ENCODE data around the gene BST1. TPM values are rescaled to one million over a fixed set of nuclear protein-coding genes. Genes with fewer than 3 reads are reported as not detected.
A peak's percentile ranks its signal among the peaks of the same experiment; 100 is the strongest.

Gene BST1
- total RNA-seq, 1 donor from 2014 or later = 5.2 TPM

DNA sequence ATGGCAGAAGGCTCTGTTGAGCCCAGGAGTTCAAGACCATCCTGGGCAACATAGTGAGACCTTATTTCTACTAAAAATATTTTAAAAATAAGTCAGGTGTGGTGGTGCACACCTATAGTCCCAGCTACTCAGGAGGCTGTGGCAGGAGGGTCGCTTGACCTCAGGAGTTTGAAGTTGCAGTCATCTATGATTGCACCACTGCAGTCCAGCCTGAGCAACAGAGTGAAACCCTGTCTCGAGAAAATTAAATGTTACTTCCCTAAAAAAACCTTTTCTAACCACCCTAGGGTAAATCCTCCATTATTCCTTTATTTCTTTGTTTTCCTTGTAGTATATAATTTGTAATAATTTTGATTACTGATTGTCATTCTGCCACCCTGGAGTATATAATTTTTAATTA is 13.3 kb upstream of the BST1 start:
- H3K27ac ChIP-seq (ENCODE audit: low read depth, low read length) = no peak overlapping the region
- no peaks in the 10 kb centered on the region for H3K4me1 ChIP-seq (ENCODE audit: control insufficient read depth in 3 of 3, insufficient read depth in 3 of 3, low read length in 3 of 3)
- H3K36me3 ChIP-seq (ENCODE audit: control insufficient read depth in 3 of 3, insufficient read depth in 3 of 3, low read length in 3 of 3) = peaks cover 2 to 11% (median 7%) of the 10 kb centered on the region in 3 donors
- H3K9ac ChIP-seq (ENCODE audit: low read depth in 1 of 3, low read length in 3 of 3) = no peak overlapping the region
- H3K9me3 ChIP-seq (ENCODE audit: control insufficient read depth in 3 of 3, low read length in 3 of 3) = no peaks in the 10 kb centered on the region
- H3K4me3 ChIP-seq (ENCODE audit: low read length in 3 of 3) = no peak overlapping the region
- no peaks in the 10 kb centered on the region for H3K27me3 ChIP-seq (ENCODE audit: control insufficient read depth in 3 of 3, insufficient read depth in 3 of 3, low read length in 3 of 3)

- Histone ChIP-seq H3K27ac (ENCODE audit: low read depth, low read length) (no peak overlapping the region), H3K9me3 (ENCODE audit: control insufficient read depth in 3 of 3, low read length in 3 of 3) (no peaks in the 10 kb centered on the region), H3K9ac (ENCODE audit: low read depth in 1 of 3, low read length in 3 of 3) (no peak overlapping the region), H3K36me3 (ENCODE audit: control insufficient read depth in 3 of 3, insufficient read depth in 3 of 3, low read length in 3 of 3) (peaks cover 2 to 8% (median 7%) of the 10 kb centered on the region in 3 donors), H3K4me3 (ENCODE audit: low read length in 3 of 3) (no peak overlapping the region), H3K4me1 (ENCODE audit: control insufficient read depth in 3 of 3, insufficient read depth in 3 of 3, low read length in 3 of 3) (no peaks in the 10 kb centered on the region), H3K27me3 (ENCODE audit: control insufficient read depth in 3 of 3, insufficient read depth in 3 of 3, low read length in 3 of 3) (no peaks in the 10 kb centered on the region)
These were observed 12.7 kb upstream of the BST1 start for GRCh38 chr4:15690020-15690809.

DNA sequence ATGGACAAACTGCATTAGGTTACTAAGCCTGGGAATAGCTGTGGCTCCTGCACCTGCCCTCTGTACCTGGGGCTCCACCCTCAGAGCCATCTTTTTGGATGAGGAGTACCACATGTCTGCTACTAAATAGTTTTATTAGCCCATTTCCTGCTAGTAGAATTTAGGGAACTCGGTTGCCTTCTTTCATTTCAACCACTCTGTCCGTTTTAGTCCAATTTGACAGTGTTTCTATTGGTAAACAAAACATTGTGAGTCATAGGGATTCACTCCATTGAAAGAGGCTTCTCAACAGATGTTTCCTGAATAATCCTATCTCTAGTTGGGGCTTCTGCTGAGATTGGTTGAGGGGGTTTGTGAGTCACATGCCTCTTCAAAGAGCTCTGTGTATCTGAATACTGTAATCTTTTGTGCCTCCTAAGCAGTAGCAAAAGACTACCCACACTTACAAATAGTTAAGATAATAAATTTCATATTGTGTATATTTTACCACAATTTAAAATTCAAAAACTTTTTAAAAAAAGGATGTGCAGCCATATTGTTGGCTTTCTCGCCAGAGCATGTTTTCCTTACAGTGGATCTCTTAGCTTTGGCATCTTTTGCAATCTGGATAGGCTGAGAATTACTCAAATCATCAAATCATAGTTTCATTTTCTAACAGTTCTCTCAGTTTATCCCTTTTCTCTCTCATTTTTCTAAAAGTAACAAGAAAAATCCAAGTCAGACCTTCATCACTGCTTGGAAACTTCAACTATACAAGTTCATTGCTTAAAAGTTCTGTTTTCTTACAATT is 11.3 kb upstream of the BST1 start:
- H3K9ac ChIP-seq (ENCODE audit: low read depth in 1 of 3, low read length in 3 of 3) = no peak overlapping the region
- H3K27me3 ChIP-seq (ENCODE audit: control insufficient read depth in 3 of 3, insufficient read depth in 3 of 3, low read length in 3 of 3) = no peaks in the 10 kb centered on the region
- no peaks in the 10 kb centered on the region for H3K4me1 ChIP-seq (ENCODE audit: control insufficient read depth in 3 of 3, insufficient read depth in 3 of 3, low read length in 3 of 3)
- no peaks in the 10 kb centered on the region for H3K9me3 ChIP-seq (ENCODE audit: control insufficient read depth in 3 of 3, low read length in 3 of 3)
- H3K36me3 ChIP-seq (ENCODE audit: control insufficient read depth in 3 of 3, insufficient read depth in 3 of 3, low read length in 3 of 3) = peaks cover 1 to 4% (median 2%) of the 10 kb centered on the region in 3 donors
- H3K4me3 ChIP-seq (ENCODE audit: low read length in 3 of 3) = no peak overlapping the region
- H3K27ac ChIP-seq (ENCODE audit: low read depth, low read length) = no peak overlapping the region

GRCh38 chr4:15692602-15693001 is 10.3 kb upstream of the BST1 start:
- no peak overlapping the region for H3K27ac ChIP-seq (ENCODE audit: low read depth, low read length)
- no peak overlapping the region for H3K9ac ChIP-seq (ENCODE audit: low read depth in 1 of 3, low read length in 3 of 3)

GRCh38 chr4:15694431-15694830 is 8.4 kb upstream of the BST1 start:
- no peaks in the 10 kb centered on the region for H3K27me3 ChIP-seq (ENCODE audit: control insufficient read depth in 3 of 3, insufficient read depth in 3 of 3, low read length in 3 of 3)
- no peak overlapping the region for H3K4me3 ChIP-seq (ENCODE audit: low read length in 3 of 3)
- no peak overlapping the region for H3K9ac ChIP-seq (ENCODE audit: low read depth in 1 of 3, low read length in 3 of 3)
- H3K9me3 ChIP-seq (ENCODE audit: control insufficient read depth in 3 of 3, low read length in 3 of 3) = no peaks in the 10 kb centered on the region
- H3K27ac ChIP-seq (ENCODE audit: low read depth, low read length) = no peak overlapping the region
- no peaks in the 10 kb centered on the region for H3K36me3 ChIP-seq (ENCODE audit: control insufficient read depth in 3 of 3, insufficient read depth in 3 of 3, low read length in 3 of 3)
- no peaks in the 10 kb centered on the region for H3K4me1 ChIP-seq (ENCODE audit: control insufficient read depth in 3 of 3, insufficient read depth in 3 of 3, low read length in 3 of 3)

More at GRCh38 chr4:15692602-15693001, 10.3 kb upstream of the BST1 start:
- Histone ChIP-seq H3K4me3 (ENCODE audit: low read length in 3 of 3) (no peak overlapping the region), H3K27me3 (ENCODE audit: control insufficient read depth in 3 of 3, insufficient read depth in 3 of 3, low read length in 3 of 3) (no peaks in the 10 kb centered on the region), H3K4me1 (ENCODE audit: control insufficient read depth in 3 of 3, insufficient read depth in 3 of 3, low read length in 3 of 3) (no peaks in the 10 kb centered on the region), H3K36me3 (ENCODE audit: control insufficient read depth in 3 of 3, insufficient read depth in 3 of 3, low read length in 3 of 3) (peaks cover 0 to 3% (median 2%) of the 10 kb centered on the region in 3 donors), H3K9me3 (ENCODE audit: control insufficient read depth in 3 of 3, low read length in 3 of 3) (no peaks in the 10 kb centered on the region)

- Histone ChIP-seq H3K9ac (ENCODE audit: low read depth in 1 of 3, low read length in 3 of 3) (no peak overlapping the region), H3K27me3 (ENCODE audit: control insufficient read depth in 3 of 3, insufficient read depth in 3 of 3, low read length in 3 of 3) (no peaks in the 10 kb centered on the region), H3K4me3 (ENCODE audit: low read length in 3 of 3) (no peak overlapping the region), H3K4me1 (ENCODE audit: control insufficient read depth in 3 of 3, insufficient read depth in 3 of 3, low read length in 3 of 3) (no peaks in the 10 kb centered on the region), H3K9me3 (ENCODE audit: control insufficient read depth in 3 of 3, low read length in 3 of 3) (no peaks in the 10 kb centered on the region), H3K27ac (ENCODE audit: low read depth, low read length) (no peak overlapping the region), H3K36me3 (ENCODE audit: control insufficient read depth in 3 of 3, insufficient read depth in 3 of 3, low read length in 3 of 3) (no peaks in the 10 kb centered on the region)
These were observed 7.6 kb upstream of the BST1 start for GRCh38 chr4:15695240-15695699.

- Histone ChIP-seq H3K27ac (ENCODE audit: low read depth, low read length) (no peak overlapping the region), H3K9ac (ENCODE audit: low read depth in 1 of 3, low read length in 3 of 3) (no peak overlapping the region), H3K4me1 (ENCODE audit: control insufficient read depth in 3 of 3, insufficient read depth in 3 of 3, low read length in 3 of 3) (no peaks in the 10 kb centered on the region), H3K4me3 (ENCODE audit: low read length in 3 of 3) (no peak overlapping the region), H3K36me3 (ENCODE audit: control insufficient read depth in 3 of 3, insufficient read depth in 3 of 3, low read length in 3 of 3) (no peaks in the 10 kb centered on the region), H3K27me3 (ENCODE audit: control insufficient read depth in 3 of 3, insufficient read depth in 3 of 3, low read length in 3 of 3) (no peaks in the 10 kb centered on the region), H3K9me3 (ENCODE audit: control insufficient read depth in 3 of 3, low read length in 3 of 3) (no peaks in the 10 kb centered on the region)
These were observed 7.1 kb upstream of the BST1 start for GRCh38 chr4:15695729-15696128.

DNA sequence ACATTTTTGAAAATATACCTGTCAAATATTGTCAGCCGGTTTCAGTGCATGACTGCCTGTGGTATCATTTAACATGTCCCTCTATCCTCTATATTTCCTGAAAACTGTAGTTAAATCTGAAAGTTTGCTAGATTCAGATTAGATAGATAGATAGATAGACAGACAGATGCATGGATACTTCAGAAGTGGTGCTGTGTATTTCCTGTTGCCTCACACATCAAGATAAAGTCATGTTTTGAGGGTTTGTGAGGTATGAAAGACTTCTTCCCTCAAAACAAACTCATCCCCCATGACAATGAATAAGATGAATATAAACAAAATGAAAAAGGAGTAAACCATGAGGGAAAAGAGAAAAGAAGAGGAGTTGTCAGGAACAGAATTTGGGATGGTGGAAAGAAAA is 6.0 kb upstream of the BST1 start:
- no peak overlapping the region for H3K4me3 ChIP-seq (ENCODE audit: low read length in 3 of 3)
- H3K27ac ChIP-seq (ENCODE audit: low read depth, low read length) = no peak overlapping the region
- no peaks in the 10 kb centered on the region for H3K27me3 ChIP-seq (ENCODE audit: control insufficient read depth in 3 of 3, insufficient read depth in 3 of 3, low read length in 3 of 3)
- H3K4me1 ChIP-seq (ENCODE audit: control insufficient read depth in 3 of 3, insufficient read depth in 3 of 3, low read length in 3 of 3) = no peaks in the 10 kb centered on the region
- H3K9ac ChIP-seq (ENCODE audit: low read depth in 1 of 3, low read length in 3 of 3) = no peak overlapping the region
- no peaks in the 10 kb centered on the region for H3K9me3 ChIP-seq (ENCODE audit: control insufficient read depth in 3 of 3, low read length in 3 of 3)
- H3K36me3 ChIP-seq (ENCODE audit: control insufficient read depth in 3 of 3, insufficient read depth in 3 of 3, low read length in 3 of 3) = no peaks in the 10 kb centered on the region

GRCh38 chr4:15703439-15703838 is 574 bp downstream of the BST1 start:
- peaks cover 3 to 9% (median 5%) of the 10 kb centered on the region in 3 donors for H3K27me3 ChIP-seq (ENCODE audit: control insufficient read depth in 3 of 3, insufficient read depth in 3 of 3, low read length in 3 of 3)
- H3K27ac ChIP-seq (ENCODE audit: low read depth, low read length) = no peak overlapping the region
- peaks cover 3 to 8% (median 4%) of the 10 kb centered on the region in 3 donors for H3K4me1 ChIP-seq (ENCODE audit: control insufficient read depth in 3 of 3, insufficient read depth in 3 of 3, low read length in 3 of 3)
- H3K9ac ChIP-seq (ENCODE audit: low read depth in 1 of 3, low read length in 3 of 3) = peak overlapping the region in 2 of 3 donors; percentile 8 to 11
- H3K36me3 ChIP-seq (ENCODE audit: control insufficient read depth in 3 of 3, insufficient read depth in 3 of 3, low read length in 3 of 3) = no peaks in the 10 kb centered on the region
- no peaks in the 10 kb centered on the region for H3K9me3 ChIP-seq (ENCODE audit: control insufficient read depth in 3 of 3, low read length in 3 of 3)
- peak overlapping the region in 2 of 3 donors; percentile 57 to 77 for H3K4me3 ChIP-seq (ENCODE audit: low read length in 3 of 3)

GRCh38 chr4:15704129-15704528 is 1.3 kb downstream of the BST1 start:
- H3K27ac ChIP-seq (ENCODE audit: low read depth, low read length) = no peak overlapping the region
- peaks cover 3 to 9% (median 5%) of the 10 kb centered on the region in 3 donors for H3K27me3 ChIP-seq (ENCODE audit: control insufficient read depth in 3 of 3, insufficient read depth in 3 of 3, low read length in 3 of 3)
- H3K36me3 ChIP-seq (ENCODE audit: control insufficient read depth in 3 of 3, insufficient read depth in 3 of 3, low read length in 3 of 3) = no peaks in the 10 kb centered on the region
- no peaks in the 10 kb centered on the region for H3K9me3 ChIP-seq (ENCODE audit: control insufficient read depth in 3 of 3, low read length in 3 of 3)
- no peak overlapping the region for H3K9ac ChIP-seq (ENCODE audit: low read depth in 1 of 3, low read length in 3 of 3)
- H3K4me1 ChIP-seq (ENCODE audit: control insufficient read depth in 3 of 3, insufficient read depth in 3 of 3, low read length in 3 of 3) = peaks cover 3 to 8% (median 4%) of the 10 kb centered on the region in 3 donors
- H3K4me3 ChIP-seq (ENCODE audit: low read length in 3 of 3) = no peak overlapping the region
